ENCODE data around the gene DST.
"Not testable (repeated sequence)": the region's sequence is repeated elsewhere in the genome, so short reads cannot be mapped to it uniquely, and the experiment has no call there.

DST gene

GRCh38 chr6:56570413-56571359, 72.0 kb downstream of the DST start:
- no peak for DNase-seq

DNA sequence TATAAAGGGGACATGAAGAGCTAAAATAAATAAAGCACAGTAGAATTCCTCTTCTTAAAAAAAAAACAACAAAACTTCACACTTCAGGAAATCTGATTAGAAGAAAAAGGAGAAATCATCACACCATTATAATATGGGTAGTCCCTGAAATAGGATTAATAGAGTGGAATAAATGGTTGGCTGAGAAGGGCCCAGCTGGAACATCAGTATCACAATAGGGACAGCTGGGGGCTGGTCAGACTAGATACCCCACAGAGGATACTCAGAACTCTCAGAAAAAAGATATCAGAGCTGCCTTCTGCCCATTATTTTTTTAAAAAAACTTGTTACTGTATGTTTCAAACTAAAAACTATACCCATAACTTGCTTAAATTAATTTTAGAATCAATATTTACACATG, 75.2 kb downstream of the DST start:
- DNase-seq: no peak

- DNase-seq: not testable (repeated sequence)
Observed at GRCh38 chr6:56562730-56563129, 80.0 kb downstream of the DST start.

DNA sequence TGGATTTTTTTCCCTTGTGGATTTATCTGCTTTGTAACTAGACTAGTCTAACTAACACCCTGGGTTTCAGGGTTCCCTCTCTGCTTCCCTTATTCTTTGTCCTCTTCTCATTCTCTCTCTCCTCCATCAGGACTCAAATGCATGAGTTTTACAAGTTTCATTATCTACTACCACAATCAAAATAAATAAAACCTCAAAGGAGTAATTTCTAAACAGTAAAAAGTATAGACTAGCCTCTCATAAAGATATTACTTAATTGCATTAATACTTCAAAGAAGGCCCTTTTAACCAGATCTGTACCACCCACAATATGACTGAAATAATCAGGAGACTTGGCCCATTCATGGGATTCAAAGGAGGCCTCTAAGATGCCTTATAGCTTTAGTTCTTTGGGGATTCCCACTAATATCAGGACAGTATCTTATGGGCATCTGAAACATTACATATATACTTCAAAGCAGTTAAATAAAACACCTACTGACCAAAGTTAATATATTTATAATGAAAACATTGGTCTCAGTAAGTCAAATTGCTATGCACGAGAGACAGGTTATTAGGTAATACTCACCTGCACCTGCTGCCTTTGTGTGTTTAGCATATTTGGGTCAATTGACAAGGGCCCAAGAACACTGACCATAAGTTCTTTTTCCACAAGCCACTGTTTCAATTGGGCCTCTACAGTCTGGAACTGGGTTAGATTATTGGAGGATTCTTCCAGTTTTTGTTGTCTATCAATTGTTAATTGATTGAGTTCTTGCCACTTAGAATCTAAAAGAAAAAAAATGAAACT, 85.7 kb downstream of the DST start:
- DNase-seq: no peak

DNA sequence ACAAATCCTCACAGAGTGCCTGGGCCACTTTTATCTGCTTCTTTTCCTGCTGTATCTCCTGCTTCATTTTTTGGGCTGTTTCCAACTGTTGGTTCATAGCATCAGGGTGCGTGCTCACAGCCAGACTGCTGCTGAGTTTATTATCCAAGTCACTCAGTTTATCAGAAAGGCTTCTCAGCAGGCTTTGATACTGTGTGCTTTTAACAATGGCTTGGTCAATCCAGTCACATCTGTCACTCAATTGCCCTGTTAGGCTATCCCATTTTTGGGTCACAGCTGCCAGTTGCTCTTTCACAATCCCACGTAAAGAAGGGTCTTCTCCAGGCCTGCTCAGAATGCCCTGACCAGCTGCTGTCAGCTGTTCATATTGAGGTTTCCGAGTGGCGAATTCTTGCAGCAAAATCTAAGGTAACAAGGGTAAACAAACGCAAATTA, 87.2 kb downstream of the DST start:
- DNase-seq: no peak

- no peak for DNase-seq
Observed at GRCh38 chr6:56552187-56553130, 90.2 kb downstream of the DST start.

- DNase-seq: no peak
Observed at GRCh38 chr6:56551409-56552120, 91.1 kb downstream of the DST start.

- DNase-seq: no peak
Observed at GRCh38 chr6:56550301-56550700, 92.4 kb downstream of the DST start.

DNA sequence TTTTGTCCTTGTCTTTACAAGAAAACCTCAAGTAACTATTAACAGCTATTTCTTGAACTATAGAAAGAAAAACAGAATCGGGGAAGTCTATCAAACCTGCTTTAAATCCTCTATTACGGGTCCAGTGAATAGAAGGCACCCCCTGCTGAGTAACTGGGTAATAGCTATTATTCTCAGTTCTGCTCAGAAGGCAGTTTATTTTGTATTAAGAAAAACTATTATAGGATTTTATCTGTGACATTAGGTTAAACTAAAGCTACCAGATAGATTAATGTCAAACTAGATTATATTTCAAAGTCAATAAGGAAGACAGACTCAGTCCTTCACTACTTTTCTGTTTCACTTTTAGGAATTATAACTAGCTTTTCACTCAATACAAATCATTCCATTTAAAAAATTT, 93.7 kb downstream of the DST start:
- DNase-seq: no peak

- DNase-seq: no peak
Observed at GRCh38 chr6:56547687-56548086, 95.0 kb downstream of the DST start.

- DNase-seq: peak; percentile 65
Observed at GRCh38 chr6:56542364-56543331, 100.0 kb downstream of the DST start.

GRCh38 chr6:56541741-56542360, 100.8 kb downstream of the DST start:
- DNase-seq: no peak

DNA sequence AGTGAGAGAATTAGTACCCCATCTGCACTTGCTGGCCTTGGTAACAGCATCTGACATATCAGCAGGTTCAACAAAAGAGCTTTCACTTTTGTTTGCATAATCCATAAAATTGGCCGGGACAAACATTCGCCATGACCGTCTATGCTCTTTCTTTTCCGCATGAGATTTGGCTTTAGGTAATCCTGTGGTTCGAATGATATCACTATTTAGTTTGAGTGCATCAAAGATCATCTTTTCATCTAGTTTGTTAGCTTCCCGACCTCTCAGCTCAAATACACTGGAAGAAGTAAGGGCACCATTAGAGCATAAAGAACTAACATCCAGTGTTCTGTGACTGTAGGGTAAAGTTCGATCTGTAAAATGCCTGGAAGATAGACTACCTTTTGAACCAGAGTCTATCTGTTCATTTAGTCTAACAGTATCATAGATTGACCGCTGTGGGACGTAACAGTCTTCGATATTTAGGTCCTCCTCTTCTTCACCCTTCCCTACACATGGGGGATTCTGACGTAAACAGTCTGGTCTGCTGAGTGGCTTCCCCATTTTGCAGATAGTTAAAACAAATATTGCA, 101.6 kb downstream of the DST start:
- DNase-seq: no peak

- no peak for DNase-seq
Observed at GRCh38 chr6:56540232-56541029, 102.3 kb downstream of the DST start.

DNA sequence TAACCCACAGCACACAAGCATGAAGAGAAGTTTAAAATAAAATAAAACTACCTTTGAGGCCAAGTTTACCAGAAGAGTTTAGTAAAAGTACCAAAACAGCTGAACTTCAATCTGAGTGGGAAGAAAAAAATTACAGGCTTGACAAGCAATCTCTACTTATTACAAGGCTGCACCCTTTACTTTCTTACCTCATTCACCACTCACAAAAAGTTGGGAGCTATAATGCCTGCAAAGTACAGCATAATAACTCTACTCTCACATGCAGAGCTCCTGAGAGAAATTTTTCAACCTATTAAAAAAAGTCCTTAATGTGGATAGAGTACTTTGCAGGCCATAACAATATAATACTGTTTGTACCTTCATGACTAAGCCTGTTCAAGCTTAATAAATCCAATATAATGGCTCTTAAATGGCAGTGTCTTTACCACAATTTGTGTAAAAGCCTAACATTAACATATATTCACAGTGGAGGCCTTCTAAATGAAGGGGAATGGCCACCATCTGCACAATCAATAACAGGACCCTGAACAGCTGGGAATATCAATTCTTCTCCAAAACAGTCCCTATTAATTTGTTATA, 103.1 kb downstream of the DST start:
- DNase-seq: no peak

DNA sequence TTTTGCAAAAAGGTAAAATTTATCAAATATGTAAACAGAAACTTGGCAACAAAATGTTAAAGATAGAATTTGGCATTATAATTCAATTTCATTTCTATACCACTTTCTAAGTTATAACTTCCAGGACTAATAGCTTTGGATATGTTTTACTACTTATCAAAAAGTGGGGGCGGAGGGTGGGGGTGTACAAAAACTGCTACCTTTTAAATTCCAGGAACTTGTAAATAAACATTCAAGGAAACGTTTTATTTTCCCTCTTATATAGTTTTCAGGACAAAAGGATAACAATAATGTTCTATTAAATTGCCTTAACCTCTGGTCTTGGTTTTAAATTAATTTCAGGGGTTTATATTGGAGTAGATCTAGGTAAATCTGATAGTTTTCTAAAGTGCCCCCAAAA, 103.8 kb downstream of the DST start:
- DNase-seq: no peak

DNA sequence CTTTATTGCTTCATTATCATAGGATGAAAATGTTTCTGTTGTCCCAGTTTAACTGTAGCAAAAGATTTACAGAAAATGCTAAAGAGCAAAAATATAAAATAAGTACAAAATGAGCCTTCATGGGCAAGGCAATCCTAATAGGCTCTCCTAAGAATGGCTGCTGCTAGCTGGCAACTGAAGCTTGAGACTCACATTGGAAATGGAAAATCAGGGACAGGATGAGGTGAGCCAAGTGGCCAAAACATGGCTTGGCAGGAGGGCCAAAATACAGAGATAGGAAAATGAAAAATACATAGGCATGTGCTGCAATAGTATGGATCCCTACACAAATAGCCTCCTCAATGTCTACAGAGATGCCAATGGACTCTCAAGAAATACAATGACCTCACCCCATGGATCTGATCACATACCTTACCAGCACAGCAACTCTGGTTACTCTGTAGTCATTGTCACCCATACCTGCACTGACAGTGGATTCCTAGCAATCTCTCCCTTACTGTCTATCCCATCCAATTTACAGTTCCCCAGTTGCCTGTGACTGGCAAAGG, 105.4 kb downstream of the DST start:
- no peak for DNase-seq

DNA sequence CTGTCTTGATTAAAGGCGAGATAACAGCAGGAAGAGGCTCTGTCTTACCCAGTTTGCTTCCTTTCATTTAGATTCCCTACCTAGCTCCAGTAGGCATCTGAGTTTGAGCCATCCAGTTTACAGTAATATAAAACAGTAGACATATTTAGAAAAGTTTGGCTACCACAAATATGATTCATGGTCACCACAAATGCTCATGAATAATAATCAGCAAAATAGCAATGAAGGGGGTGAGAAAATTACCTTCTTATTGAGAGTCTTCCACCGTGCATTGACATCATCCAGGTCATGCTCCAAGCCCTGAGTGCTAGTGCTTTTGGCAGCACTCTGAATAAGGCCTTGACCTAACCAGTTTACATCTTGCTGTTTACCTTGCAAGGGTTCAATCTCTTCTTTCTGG, 106.2 kb downstream of the DST start:
- no peak for DNase-seq
